DOHH2 (cell line): ENCODE data around the gene C12orf42.

Experiments
- EZH2phosphoT487 ChIP-seq: fragments of 200-600 bp; sonication (generic); IDR thresholded peaks from 2 replicates; pipeline ENCODE4 v1.6.1; 2017; ENCODE audit warnings: borderline replicate concordance, mild to moderate bottlenecking, antibody characterized with exemption, low read length, moderate library complexity, mixed read lengths
- TF ChIP-seq, protein P1 (sequence below): fragments of 200-600 bp; sonication (generic); IDR thresholded peaks from one replicate; pipeline ENCODE4 v1.5.1; 2014; ENCODE audit warnings: antibody characterized with exemption, mild to moderate bottlenecking, low read depth, low read length; ENCODE audit not compliant: poor library complexity, severe bottlenecking

DNA sequence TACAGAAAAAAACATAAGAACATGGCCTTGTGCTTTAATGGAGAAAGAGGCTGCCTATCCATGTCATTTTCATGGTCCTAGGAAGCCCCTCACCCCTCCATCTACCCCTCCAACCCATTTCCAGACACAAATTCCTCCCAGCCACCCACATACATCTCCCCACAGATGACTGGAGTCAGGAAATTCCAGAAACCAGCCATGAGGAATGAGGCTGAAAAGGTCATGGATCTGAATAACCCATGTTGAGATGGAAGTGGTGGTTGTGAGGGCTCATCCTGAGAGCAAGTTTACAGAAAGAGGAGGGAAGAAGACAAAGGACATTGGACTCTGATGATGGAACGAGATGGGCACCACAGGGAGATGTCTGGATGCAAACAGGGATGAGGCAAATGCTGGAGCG, 23.9 kb upstream of the C12orf42 start:
- no peak for TF ChIP-seq EZH2phosphoT487
- TF ChIP-seq, protein P1, sequence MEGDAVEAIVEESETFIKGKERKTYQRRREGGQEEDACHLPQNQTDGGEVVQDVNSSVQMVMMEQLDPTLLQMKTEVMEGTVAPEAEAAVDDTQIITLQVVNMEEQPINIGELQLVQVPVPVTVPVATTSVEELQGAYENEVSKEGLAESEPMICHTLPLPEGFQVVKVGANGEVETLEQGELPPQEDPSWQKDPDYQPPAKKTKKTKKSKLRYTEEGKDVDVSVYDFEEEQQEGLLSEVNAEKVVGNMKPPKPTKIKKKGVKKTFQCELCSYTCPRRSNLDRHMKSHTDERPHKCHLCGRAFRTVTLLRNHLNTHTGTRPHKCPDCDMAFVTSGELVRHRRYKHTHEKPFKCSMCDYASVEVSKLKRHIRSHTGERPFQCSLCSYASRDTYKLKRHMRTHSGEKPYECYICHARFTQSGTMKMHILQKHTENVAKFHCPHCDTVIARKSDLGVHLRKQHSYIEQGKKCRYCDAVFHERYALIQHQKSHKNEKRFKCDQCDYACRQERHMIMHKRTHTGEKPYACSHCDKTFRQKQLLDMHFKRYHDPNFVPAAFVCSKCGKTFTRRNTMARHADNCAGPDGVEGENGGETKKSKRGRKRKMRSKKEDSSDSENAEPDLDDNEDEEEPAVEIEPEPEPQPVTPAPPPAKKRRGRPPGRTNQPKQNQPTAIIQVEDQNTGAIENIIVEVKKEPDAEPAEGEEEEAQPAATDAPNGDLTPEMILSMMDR: no peak
